ENCODE data around the gene SIPA1L3. TPM values are rescaled to one million over a fixed set of nuclear protein-coding genes. Genes with fewer than 3 reads are reported as not detected.

SIPA1L3 gene
- total and polyA plus RNA-seq, 10 of the 15 experiments (the other 5 are each of a cell fraction or from before 2014, with no cell fraction given), result 0.24 to 66.2 (median 19.1) TPM

DNA sequence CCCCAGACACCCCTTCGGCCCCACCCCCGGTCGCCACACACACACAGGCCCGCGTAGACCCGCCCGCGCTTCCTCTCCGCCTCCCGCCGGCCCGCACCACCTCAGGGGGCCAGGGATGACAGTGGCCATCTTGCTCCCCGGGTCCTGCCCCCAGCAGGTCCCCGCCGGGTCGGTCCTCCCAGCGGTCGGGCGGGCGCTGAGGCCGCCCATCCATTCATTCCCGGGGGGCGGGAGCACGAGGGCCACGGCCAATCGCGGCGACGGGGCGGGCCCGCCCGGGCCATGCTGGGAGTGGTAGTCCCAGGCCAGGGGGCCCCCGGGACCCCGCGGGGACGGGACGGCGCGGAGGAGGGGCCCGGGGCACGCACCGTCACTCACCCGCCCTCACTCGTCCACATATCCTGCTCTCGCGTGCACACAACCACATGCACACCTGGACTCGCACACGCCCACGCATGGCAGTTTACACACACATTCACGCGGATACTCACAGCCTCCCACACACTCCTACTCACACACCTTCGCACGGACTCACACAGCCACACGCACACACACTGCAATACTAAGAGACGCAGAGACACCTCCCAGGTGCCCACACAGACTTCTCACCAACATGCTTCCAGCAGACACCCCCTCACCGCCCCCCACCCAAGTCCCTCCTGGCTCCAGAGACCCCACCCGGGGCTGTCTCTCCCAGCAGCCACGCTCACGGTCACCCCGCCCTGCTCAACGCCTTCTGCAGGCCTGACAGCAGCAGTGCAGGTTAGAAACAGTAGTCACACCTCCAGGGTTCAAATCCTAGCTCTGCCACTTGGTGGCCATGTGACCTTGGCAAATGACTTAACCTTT is 317.2 kb downstream of the SIPA1L3 start, which contains the start of gene DPF1 (continued):
- TF ChIP-seq IKZF1 (conservative IDR thresholded peaks at IDR 0.05) (peak; percentile 84), SMC3 (IDR thresholded peaks at IDR 0.05; ENCODE audit: borderline replicate concordance, low read length) (no peak), CHD1 (IDR thresholded peaks at IDR 0.05; ENCODE audit: low read depth, low read length) (no peak), SIX5 (IDR thresholded peaks at IDR 0.05; ENCODE audit: low read depth, low read length, severe bottlenecking) (peak; percentile 82), HCFC1 (IDR thresholded peaks at IDR 0.05; ENCODE audit: low read length) (peak; percentile 83), BHLHE40 (IDR thresholded peaks at IDR 0.05; ENCODE audit: borderline replicate concordance in 1 of 2, low read depth in 2 of 2, low read length in 1 of 2) (peak; percentile 84 to 91), JUNB (IDR thresholded peaks at IDR 0.05) (no peak), SMAD1 (IDR thresholded peaks at IDR 0.05; ENCODE audit: low read depth, partially characterized antibody) (no peak), POU2F2 (IDR thresholded peaks at IDR 0.05; ENCODE audit: borderline replicate concordance, low read depth, low read length) (no peak), DPF2 (IDR thresholded peaks at IDR 0.05) (peak; percentile 86), CEBPB (IDR thresholded peaks at IDR 0.05; ENCODE audit: borderline replicate concordance in 1 of 2, low read depth in 2 of 2, low read length in 2 of 2) (no peak), HDAC6 (IDR thresholded peaks at IDR 0.05; ENCODE audit: unreplicated experiment) (no peak)
- TF ChIP-seq, protein P1, sequence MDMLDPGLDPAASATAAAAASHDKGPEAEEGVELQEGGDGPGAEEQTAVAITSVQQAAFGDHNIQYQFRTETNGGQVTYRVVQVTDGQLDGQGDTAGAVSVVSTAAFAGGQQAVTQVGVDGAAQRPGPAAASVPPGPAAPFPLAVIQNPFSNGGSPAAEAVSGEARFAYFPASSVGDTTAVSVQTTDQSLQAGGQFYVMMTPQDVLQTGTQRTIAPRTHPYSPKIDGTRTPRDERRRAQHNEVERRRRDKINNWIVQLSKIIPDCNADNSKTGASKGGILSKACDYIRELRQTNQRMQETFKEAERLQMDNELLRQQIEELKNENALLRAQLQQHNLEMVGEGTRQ (IDR thresholded peaks at IDR 0.05; ENCODE audit: borderline replicate concordance, low read depth, low read length), result no peak; the same call in 1 of the 2 replicates
- TF ChIP-seq, protein P2, sequence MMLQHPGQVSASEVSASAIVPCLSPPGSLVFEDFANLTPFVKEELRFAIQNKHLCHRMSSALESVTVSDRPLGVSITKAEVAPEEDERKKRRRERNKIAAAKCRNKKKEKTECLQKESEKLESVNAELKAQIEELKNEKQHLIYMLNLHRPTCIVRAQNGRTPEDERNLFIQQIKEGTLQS (IDR thresholded peaks at IDR 0.05; ENCODE audit: borderline replicate concordance, extremely low read depth, low read depth, low read length), result 0 out of 2 replicates have a peak, but pooled peaks have one; percentile 24
- TF ChIP-seq, protein P3, sequence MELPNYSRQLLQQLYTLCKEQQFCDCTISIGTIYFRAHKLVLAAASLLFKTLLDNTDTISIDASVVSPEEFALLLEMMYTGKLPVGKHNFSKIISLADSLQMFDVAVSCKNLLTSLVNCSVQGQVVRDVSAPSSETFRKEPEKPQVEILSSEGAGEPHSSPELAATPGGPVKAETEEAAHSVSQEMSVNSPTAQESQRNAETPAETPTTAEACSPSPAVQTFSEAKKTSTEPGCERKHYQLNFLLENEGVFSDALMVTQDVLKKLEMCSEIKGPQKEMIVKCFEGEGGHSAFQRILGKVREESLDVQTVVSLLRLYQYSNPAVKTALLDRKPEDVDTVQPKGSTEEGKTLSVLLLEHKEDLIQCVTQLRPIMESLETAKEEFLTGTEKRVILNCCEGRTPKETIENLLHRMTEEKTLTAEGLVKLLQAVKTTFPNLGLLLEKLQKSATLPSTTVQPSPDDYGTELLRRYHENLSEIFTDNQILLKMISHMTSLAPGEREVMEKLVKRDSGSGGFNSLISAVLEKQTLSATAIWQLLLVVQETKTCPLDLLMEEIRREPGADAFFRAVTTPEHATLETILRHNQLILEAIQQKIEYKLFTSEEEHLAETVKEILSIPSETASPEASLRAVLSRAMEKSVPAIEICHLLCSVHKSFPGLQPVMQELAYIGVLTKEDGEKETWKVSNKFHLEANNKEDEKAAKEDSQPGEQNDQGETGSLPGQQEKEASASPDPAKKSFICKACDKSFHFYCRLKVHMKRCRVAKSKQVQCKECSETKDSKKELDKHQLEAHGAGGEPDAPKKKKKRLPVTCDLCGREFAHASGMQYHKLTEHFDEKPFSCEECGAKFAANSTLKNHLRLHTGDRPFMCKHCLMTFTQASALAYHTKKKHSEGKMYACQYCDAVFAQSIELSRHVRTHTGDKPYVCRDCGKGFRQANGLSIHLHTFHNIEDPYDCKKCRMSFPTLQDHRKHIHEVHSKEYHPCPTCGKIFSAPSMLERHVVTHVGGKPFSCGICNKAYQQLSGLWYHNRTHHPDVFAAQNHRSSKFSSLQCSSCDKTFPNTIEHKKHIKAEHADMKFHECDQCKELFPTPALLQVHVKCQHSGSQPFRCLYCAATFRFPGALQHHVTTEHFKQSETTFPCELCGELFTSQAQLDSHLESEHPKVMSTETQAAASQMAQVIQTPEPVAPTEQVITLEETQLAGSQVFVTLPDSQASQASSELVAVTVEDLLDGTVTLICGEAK (IDR thresholded peaks at IDR 0.05; ENCODE audit: borderline replicate concordance), result no peak

Measured in GM12878 (cell line).